Epithelial cell of prostate (primary cell): Measurements from ENCODE around the gene ORAI3.

Experiments used
- DNase-seq: peaks from one replicate; pipeline ENCODE4 v3.0.0-alpha.2; 2011; ENCODE audit warnings: low read depth, low spot score
- H3K27ac ChIP-seq: fragments of 450-650 bp; 2 replicates; pipeline ENCODE4 v1.5.1; 2017; ENCODE audit warnings: mild to moderate bottlenecking

The ORAI3 gene

DNA sequence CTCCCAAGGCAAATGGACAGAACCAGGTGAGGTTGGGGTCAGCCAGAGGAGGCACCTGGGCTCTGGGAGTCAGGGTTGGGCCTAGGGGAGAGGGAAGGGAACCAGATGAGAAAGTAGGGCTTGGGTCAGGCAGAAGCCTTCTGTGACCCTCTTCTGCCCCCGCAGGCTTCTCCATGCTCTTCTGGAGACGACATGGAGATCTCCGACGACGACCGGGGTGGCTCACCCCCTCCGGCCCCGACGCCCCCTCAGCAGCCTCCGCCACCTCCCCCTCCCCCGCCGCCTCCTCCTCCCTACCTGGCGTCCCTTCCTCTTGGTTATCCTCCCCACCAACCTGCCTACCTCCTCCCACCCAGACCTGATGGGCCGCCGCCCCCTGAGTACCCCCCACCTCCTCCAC is 16.6 kb downstream of the ORAI3 start:
- no peak for DNase-seq
- H3K27ac ChIP-seq, result no peak overlapping the region

GRCh38 chr16:30966033-30966619 is 17.3 kb downstream of the ORAI3 start:
- no peak for DNase-seq
- H3K27ac ChIP-seq, result no peak overlapping the region

DNA sequence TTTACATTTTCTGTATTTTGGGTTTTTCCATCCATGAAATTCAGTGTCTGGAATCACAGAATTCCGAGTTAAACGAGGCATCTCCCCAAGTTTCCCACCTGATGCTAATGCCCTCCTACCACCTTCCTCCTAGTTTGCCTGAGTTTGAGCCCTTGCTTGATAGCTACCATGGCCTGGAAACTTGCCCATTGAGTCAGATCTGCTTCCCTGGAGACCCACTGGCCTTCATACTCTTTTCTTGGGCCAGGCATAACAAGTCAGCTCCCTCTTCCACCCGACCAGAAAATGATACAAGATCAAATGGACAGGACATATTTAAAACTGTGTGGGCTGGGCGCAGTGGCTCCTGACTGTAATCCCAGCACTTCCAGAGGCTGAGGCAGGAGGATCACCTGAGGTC is 18.9 kb downstream of the ORAI3 start:
- DNase-seq, result no peak
- no peak overlapping the region for H3K27ac ChIP-seq

DNA sequence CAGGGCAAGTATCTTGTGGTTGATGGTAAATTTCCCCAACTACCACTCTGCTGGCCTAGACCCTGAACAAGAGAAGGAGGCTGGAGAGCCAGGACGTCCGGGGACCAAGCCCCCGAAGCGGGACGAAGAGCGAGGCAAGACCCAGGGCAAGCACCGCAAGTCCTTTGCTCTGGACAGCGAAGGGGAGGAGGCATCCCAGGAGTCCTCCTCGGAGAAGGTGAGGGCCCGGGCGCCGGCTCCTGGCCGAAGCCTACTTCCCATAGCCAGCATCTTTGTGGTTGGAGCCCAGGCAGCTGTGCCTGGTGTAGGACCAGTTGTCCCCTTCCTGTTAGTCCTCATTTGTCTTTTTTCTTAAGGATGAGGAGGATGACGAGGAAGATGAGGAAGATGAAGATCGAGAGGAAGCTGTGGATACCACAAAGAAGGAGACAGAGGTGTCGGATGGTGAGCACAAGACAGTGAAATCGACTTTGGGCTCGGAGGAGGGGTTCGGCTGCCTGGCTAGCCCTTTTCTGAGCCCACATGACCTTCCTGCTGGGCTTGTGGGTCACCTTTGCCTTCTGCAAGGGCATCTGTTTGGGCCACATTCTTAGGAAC is 20.5 kb downstream of the ORAI3 start:
- no peak for DNase-seq
- no peak overlapping the region for H3K27ac ChIP-seq

DNA sequence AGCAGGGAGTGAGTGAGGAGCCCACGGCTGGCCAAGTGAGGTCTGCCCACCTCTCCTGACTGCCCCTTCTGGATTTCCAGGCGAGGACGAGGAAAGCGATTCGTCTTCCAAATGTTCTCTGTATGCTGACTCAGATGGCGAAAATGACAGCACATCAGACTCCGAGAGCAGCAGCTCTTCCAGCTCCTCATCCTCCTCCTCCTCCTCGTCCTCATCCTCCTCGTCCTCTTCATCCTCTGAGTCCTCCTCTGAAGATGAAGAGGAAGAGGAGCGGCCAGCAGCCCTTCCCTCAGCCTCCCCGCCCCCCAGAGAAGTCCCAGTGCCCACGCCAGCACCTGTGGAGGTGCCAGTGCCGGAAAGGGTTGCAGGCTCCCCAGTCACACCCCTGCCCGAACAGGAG is 22.4 kb downstream of the ORAI3 start:
- no peak for DNase-seq
- H3K27ac ChIP-seq, result no peak overlapping the region

GRCh38 chr16:30972872-30973271 is 24.0 kb downstream of the ORAI3 start:
- H3K27ac ChIP-seq, result no peak overlapping the region
- DNase-seq, result no peak

- H3K27ac ChIP-seq, result no peak overlapping the region
- DNase-seq, result no peak
Measured at GRCh38 chr16:30974348-30974747, 25.5 kb downstream of the ORAI3 start.

DNA sequence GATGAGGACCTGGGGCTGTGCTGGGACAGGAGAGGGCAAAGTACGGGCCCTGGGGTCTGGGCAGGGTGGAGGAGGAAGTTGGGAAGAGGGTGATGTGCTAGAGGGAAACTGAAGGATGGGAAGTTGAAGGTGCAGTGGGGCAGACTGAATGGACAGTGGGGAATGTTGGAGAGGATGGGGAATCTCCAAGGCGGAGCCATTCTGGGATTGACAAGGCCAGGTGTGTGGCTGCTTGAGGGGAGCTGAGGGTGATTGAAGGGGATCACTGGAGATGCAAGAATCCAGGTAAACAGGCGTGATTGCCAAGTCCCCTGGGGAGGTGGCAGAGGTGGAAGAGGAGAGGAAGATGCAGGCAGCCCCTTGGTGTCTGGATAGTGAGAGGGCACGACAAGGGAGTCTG is 27.6 kb downstream of the ORAI3 start:
- no peak overlapping the region for H3K27ac ChIP-seq

DNA sequence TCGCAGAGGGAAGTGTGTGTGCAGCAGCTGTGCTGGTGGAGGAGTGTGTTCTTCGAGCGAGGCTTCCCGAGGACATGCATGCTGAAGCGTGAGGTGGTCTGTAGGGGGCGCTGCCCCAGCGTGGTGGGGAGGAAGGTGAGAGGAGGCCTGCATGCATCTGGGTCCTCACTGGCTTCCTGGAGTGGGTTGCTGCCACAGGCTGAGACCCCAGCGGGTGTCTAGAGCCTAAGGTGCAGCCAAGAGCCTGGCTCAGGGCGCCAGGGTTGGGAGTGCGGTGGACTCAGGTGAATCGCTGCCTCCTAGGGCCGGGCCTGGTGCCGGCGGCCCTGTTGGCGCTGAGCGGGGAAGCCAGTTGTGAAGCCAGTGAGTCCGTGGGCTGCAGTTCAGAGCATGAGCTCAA is 28.6 kb downstream of the ORAI3 start:
- no peak overlapping the region for H3K27ac ChIP-seq
- DNase-seq, result no peak

More for the DNA sequence above, 27.6 kb downstream of the ORAI3 start:
- DNase-seq, result no peak

DNA sequence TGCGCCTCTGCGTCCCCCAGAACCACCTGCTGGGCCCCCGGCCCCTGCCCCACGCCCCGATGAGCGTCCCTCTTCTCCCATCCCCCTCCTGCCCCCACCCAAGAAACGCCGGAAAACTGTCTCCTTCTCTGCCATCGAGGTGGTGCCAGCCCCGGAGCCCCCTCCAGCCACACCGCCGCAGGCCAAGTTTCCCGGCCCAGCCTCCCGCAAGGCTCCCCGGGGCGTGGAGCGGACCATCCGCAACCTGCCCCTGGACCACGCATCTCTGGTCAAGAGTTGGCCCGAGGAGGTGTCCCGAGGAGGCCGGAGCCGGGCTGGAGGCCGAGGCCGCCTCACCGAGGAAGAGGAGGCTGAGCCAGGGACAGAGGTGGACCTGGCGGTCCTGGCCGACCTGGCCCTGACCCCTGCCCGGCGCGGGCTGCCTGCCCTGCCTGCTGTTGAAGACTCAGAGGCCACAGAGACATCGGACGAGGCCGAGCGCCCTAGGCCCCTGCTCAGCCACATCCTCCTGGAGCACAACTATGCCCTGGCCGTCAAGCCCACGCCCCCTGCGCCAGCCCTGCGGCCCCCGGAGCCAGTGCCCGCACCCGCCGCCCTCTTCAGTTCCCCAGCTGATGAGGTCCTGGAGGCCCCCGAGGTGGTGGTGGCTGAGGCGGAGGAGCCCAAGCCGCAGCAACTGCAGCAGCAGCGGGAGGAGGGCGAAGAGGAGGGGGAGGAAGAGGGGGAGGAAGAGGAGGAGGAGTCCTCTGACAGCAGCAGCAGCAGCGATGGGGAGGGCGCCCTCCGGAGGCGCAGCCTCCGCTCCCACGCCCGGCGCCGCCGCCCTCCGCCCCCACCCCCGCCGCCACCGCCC is 30.5 kb downstream of the ORAI3 start:
- no peak overlapping the region for H3K27ac ChIP-seq
- DNase-seq, result no peak

DNA sequence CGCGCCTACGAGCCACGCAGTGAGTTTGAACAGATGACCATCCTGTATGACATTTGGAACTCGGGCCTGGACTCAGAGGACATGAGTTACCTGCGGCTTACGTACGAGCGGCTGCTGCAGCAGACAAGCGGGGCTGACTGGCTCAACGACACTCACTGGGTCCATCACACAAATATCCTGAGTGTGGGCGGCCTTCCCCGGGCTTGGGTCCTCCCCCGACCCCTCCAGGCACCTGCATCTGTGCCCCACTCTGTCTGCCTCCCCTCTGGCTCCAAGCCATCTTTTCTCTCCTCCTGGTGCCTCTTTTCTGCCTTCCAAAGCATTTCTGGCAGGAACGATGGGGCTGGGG is 31.1 kb downstream of the ORAI3 start:
- DNase-seq, result no peak
- H3K27ac ChIP-seq, result no peak overlapping the region

DNA sequence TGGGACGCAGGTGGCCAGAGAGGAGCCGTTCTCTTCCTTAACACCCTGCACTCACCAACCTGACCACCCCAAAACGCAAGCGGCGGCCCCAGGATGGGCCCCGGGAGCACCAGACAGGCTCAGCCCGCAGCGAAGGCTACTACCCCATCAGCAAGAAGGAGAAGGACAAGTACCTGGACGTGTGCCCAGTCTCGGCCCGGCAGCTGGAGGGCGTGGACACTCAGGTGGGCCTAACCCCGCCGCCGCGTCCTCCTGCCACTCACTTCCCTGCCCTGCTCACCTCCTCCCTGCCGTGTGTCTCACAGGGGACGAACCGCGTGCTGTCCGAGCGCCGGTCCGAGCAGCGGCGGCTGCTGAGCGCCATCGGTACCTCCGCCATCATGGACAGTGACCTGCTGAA is 31.6 kb downstream of the ORAI3 start:
- no peak overlapping the region for H3K27ac ChIP-seq
- no peak for DNase-seq

GRCh38 chr16:30980959-30981358 is 32.1 kb downstream of the ORAI3 start:
- no peak for DNase-seq

DNA sequence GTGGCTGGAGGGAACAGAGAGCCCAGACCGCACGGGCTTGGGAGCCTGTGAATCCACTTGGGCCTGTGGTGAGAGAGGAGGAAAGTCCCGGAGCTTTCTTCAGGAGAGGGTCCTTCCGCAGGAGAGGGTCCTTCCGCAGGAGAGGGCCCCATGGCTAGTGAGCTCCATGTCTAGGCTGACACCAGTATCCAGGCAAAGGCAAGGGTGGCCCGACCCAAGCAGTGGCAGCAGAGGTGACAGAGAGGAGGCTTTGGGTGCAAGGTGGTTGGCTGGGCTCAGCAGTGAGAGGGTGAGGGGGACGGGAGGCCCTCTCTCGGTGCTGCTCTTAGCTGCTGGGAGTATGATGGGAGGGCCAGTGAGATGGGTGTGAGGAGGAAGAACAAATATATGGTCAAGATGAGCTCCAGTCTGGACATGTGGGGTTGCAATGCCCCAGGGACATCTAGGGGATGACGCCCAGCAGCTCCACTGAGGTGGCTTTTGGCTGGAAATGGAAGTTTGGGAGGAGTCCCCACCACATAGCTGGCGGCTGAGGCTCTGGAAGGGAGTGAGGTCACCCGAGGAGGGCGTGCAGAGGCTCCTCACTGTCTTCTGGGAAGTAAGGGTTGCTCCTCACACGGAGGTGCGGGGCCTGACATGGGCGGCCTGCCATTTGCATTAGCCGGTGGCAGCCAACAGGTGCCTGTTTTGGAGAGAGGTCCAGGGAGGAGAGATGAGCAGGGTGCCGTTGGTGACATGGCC is 33.9 kb downstream of the ORAI3 start:
- H3K27ac ChIP-seq, result no peak overlapping the region
- no peak for DNase-seq

More at GRCh38 chr16:30980959-30981358, 32.1 kb downstream of the ORAI3 start:
- H3K27ac ChIP-seq, result no peak overlapping the region

DNA sequence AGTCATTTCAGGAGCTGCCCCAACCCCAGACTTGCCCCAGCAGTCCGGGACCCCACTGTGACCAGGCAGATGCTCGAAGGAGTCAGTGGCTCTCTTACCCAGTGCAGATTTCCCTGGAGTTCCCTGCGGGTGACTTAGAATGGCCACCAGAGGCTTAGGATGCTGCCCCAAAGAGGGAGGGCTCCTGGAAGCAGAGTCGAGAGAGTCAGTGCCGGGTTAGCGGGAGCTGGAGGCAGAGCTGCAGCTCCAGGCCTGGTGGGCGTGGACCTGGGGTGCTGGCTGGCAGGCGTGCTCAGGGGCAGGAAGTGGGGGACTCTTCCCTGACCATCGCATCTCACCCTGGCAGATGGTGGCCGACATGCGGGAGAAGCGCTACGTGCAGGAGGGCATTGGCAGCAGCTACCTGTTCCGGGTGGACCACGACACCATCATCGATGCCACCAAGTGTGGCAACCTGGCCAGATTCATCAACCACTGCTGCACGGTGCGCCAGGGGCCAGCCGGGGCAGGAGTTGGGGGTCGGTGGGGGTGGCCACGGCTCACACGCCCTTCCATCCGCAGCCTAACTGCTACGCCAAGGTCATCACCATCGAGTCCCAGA is 34.5 kb downstream of the ORAI3 start:
- no peak overlapping the region for H3K27ac ChIP-seq
- DNase-seq, result no peak

GRCh38 chr16:30983898-30984610 is 35.2 kb downstream of the ORAI3 start:
- DNase-seq, result no peak
- H3K27ac ChIP-seq, result no peak overlapping the region

- H3K27ac ChIP-seq, result no peak within 1 kb of the TSS
- no peak for DNase-seq
Measured at GRCh38 chr16:30984669-30985400, 36.0 kb downstream of the ORAI3 start, which contains the start of gene HSD3B7. TSS of gene HSD3B7 (plus strand) at chr16:30985207. CDS start at chr16:30985659, 452 bp downstream.

- DNase-seq, result no peak
- no peak overlapping the region for H3K27ac ChIP-seq
Measured at GRCh38 chr16:30985401-30986128, 36.7 kb downstream of the ORAI3 start.
